HT1080 (cell line): ENCODE measurements around the gene TMEM119. TPM values are rescaled to one million over a fixed set of nuclear protein-coding genes. Genes with fewer than 3 reads are reported as not detected.
"Not testable (repeated sequence)": the region's sequence is repeated elsewhere in the genome, so short reads cannot be mapped to it uniquely, and the experiment has no call there.

ENCODE experiments used
- DNase-seq: peaks from one replicate; pipeline ENCODE4 v3.0.0-alpha.2; 2015; ENCODE audit warnings: low read depth
- total RNA-seq: library from RNA; depleted of rRNA; stranded (reverse); fragments of >200 nt; shearing (Covaris generic); gene quantifications from 2 replicates; pipeline ENCODE4 v1.2.3, GENCODE V29; 2014

TMEM119 gene
- total RNA-seq, 1 experiment from 2014 or later, result 0.23 TPM

- DNase-seq, result no peak
These were observed 30.2 kb downstream of the TMEM119 start for GRCh38 chr12:108567406-108568337.

GRCh38 chr12:108566452-108566851 lies 31.4 kb downstream of the TMEM119 start:
- no peak for DNase-seq

DNA sequence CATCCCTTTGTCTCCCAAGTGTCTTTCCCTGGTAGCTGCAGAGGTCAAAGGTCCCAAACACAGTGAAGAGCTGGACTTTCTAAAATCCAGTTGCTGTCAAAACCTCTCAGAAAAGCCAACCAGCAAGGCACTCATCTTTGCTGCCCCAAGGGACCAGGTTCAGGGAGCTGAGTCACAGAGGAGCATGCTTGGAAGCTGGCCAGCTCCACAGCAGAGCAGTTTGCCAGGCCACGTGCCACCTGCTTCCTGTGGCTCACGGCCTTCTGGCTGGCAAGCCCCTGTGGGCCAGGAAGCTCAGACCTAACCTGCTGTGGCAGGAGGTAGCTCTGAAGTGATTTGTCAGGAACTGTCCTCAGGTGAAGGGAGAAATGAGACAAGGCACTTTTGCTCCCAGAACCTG lies 31.9 kb downstream of the TMEM119 start:
- DNase-seq, result peak; percentile 92

GRCh38 chr12:108565146-108565545 lies 32.7 kb downstream of the TMEM119 start:
- no peak for DNase-seq

- no peak for DNase-seq
These were observed 33.2 kb downstream of the TMEM119 start for GRCh38 chr12:108564724-108565123.

GRCh38 chr12:108563804-108564151 lies 34.1 kb downstream of the TMEM119 start:
- no peak for DNase-seq

GRCh38 chr12:108563136-108563803 lies 34.6 kb downstream of the TMEM119 start:
- peak; percentile 89 for DNase-seq

DNA sequence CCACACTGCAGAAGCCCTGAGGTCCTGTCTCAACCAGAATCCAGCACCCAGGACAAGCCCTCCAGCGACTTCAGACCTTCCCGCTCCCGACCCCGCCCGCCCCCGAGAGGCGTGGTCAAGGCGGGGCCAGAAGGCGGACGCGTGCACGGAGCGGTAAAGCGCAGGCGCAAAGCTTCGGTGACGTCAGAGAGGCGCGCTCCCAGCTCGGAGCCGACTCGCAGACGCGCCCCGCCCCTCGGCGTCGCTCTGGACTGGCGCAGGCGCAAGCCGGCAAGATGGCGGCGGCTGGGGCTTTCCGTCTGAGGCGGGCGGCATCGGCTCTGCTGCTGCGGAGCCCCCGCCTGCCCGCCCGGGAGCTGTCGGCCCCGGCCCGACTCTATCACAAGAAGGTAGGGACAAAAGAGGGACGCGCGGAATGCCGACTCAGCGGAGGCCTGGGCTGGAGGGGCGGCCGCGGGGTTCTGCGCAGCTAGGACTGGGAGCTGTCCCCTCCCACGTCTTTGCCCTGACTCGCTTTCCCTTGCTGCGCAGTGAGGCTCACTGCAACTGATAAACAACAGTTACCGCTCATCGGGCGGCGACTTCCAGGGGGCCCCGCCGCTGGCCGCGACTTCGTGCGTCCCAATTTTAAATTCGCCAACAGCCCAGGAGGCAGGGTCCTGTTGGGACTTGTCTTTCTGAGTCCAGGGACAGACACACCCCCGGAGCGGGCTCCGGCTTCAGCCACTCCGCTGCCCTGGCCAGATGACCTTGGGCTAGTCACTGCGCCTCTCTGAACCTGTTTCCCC lies 35.3 kb downstream of the TMEM119 start, which contains the start of gene ISCU:
ISCU (plus strand) TSS at position 249 of the 788 bp plus-strand sequence; CDS start at position 276, 27 bp downstream.
- DNase-seq, result peak; percentile 96

DNA sequence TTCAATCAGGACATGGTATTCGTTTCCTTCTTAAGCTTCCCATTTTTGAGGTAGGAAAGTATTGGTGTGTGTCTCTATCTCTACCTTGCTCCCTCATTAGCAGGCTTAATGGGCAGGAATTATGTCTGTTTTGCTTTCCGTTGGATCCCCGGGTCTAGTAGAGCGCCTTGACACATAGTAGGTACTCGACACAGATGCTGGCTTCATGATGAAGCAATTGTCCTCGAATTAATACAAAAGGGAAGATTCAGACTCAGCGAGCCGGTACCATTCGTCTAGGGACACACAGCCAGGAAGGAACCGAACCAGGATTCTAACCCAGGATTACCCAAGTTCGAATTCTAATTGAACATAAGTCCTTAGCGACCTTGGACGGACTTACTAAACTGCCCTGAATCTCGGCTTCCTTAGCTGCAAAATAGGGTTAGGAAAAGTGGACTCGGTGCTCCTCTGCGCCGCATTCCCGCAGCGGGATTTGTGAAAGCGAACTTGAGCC lies 36.0 kb downstream of the TMEM119 start:
- DNase-seq, result peak; percentile 20

GRCh38 chr12:108560752-108561719 lies 36.8 kb downstream of the TMEM119 start, which contains the start of gene SART3:
SART3 (minus strand) TSS chr12:108561173; CDS start chr12:108561154, 19 bp downstream.
- DNase-seq, result peak; percentile 86

DNA sequence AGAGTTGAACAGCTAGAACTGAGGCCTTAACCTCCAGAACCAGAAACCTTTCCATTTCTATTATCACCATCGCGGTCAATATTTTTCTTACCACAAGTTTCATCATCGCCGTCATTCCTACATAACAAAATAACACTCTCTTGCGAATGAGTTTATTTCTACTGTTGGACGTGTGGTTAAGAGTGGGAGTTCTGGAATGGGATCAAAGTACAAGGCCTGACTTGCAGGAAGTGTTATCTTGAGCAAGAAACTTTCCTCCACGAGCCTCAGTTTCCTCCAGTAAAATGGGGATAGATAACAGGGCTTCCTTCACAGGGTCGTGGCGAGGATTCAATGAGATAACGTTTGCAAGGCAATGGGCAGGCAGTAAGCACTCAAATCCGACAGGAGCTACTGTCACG lies 37.6 kb downstream of the TMEM119 start:
- DNase-seq, result no peak

DNA sequence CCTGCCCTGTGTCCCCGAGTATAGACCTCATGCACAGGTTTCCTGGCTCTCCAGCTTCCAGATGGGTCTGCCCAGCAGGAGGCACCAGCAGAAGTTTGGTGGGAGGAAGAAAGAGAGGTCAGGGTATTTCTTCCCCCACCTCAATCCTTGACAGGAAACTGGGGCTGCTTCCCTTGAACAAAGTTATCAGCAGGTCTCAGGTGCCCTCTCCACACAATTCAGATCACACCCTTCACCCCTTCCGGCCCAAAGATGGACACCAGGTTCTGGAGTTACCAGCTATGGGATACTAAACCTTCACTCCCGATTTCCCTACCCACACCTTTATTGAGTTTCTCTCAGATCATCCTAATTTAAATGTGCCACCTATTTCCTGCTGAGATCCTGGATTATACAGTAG lies 38.1 kb downstream of the TMEM119 start:
- no peak for DNase-seq

DNA sequence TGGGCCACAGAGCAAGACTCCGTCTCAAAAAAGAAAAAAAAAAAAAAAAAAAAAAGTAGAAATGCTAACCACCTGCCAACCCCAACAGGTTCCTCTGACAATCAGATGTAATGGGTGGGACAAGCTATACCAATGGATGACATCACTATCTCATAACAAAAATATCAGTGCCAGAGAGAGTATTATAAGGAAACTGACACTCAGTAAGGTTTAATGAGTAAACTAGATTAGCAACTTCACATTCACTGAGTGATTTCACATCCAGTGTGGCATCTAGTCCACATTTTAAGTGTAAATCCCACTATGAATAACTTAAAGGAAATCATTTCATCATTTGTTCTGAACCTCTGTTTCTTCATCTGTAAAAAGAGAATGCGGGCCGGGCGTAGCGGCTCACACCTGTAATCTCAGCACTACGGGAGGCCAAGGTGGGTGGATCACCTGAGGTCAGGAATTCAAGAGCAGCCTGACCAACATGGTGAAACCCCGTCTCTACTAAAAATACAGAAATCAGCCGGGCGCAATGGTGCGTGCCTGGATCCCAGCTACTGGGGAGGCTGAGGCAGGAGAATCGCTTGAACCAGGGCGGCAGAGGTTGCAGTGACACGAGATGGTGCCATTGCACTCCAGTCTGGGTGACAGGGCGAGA lies 38.8 kb downstream of the TMEM119 start:
- no peak for DNase-seq

DNA sequence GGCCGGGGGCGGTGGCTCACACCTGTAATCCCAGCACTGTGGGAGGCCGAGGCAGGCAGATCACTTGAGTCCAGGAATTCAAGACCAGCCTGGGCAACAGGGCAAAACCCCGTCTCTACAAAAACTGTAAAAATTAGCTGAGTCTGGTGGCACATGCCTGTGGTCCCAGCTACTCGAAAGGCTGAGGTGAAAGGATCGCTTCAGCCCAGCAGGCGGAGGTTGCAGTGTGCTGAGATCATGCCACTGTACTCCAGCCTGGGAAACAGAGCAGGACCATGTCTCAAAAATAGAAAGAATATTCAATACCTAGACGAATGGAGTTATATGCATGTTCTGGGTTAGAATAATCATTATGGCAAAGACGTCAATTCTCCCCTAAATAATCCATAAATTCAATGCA lies 42.5 kb downstream of the TMEM119 start:
- not testable (repeated sequence) for DNase-seq

- no peak for DNase-seq
These were observed 44.1 kb downstream of the TMEM119 start for GRCh38 chr12:108553799-108554198.

DNA sequence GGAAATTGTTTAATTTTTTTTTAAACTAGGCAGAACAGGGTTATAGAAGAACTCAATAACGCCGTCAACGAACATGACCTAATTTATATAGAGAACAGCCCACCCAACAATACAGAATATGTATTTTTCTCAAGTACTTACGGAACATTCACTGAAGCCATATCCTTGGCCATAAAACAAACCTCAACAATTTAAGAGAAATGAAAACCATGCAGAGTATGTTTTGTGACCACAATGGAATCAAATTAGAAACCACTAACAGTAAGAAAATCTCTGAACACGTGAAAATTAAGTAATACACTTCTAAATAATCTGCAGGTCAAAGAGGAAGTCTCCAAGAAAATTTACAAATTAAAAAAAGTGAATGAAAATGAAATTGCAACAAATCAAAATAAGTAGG lies 46.3 kb downstream of the TMEM119 start:
- DNase-seq, result no peak

DNA sequence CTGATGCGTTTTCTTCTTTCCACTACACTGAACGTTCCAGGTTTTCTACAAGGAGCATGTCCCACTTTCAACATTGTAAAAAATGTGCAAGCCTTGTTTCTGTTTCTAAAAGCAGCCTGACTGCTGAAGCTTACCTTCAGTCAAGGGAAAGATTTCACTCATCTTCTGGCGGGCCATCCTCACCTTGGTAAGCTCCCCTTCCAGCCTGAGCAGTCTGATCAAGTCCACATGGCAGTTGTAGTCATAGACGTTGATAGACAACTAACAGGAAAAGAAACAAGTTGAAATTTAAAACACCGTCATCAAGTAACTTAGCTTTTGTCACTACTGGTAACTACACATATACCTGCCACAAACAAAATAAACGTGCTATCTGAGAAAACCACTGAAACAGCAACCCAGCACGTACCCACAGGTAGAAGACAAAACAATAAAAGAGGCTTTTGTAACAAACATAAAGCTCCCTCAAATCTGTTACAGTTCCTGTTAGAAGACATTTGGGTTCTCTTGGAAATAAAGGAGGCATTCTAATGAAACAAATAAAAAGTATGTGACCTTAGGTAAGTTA lies 48.8 kb downstream of the TMEM119 start:
- DNase-seq, result no peak

- no peak for DNase-seq
These were observed 50.2 kb downstream of the TMEM119 start for GRCh38 chr12:108547686-108548085.

DNA sequence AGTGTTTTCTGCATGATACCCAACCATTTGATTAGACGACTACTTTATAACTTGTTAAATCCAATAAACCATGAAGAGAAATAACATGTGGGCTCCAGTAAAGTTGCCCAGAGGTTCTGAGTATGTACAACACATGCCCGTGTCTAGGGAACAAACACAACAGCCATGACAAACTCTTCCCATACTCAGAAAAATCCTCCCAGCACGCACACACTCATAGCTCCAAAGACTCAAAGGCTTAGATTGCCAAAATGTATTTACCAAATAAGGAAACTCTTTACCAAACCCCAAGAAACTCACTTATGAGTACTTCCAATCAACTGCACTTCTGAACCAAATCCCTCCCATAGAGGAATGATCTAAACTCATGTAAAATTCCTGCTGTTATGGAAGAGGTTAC lies 54.2 kb downstream of the TMEM119 start:
- DNase-seq, result no peak
